Upper lobe of left lung (tissue), 4 donors: Measurements from ENCODE around the gene CCL3.
A peak's percentile ranks its signal among the peaks of the same experiment; 100 is the strongest.

Experiments
- CTCF ChIP-seq, 6 experiments: fragments of 450-650 bp in 4 of 6; fragments of 200-600 bp in 2 of 6; sonication (generic) in 2 of 6; IDR thresholded peaks; one replicate each; pipeline ENCODE4 v1.5.1; 2016 to 2019; ENCODE audit warnings: antibody characterized with exemption in 6 of 6
- EP300 ChIP-seq, 4 donors: sonication (generic); formaldehyde crosslinking; IDR thresholded peaks; one replicate each; pipeline ENCODE4 v1.5.1; 2017; ENCODE audit warnings: antibody characterized with exemption in 4 of 4, control low read depth in 2 of 4
- POLR2A ChIP-seq, 4 donors: fragments of 450-650 bp; IDR thresholded peaks; one replicate each; pipeline ENCODE4 v1.5.1; 2016 to 2017; ENCODE audit warnings: antibody characterized with exemption in 4 of 4, mild to moderate bottlenecking in 2 of 4
- POLR2AphosphoS5 ChIP-seq, 2 donors: sonication (generic); formaldehyde crosslinking; IDR thresholded peaks; one replicate each; pipeline ENCODE4 v1.5.1; 2017; ENCODE audit warnings: antibody characterized with exemption in 2 of 2

- no peak for TF ChIP-seq CTCF (IDR thresholded peaks at IDR 0.05)
- TF ChIP-seq POLR2A (IDR thresholded peaks at IDR 0.05) = peak in 1 of 4 donors; percentile 34
- no peak for TF ChIP-seq EP300 (IDR thresholded peaks at IDR 0.05)
- no peak for TF ChIP-seq POLR2AphosphoS5 (IDR thresholded peaks at IDR 0.05)
These were observed 4.2 kb downstream of the CCL3 start for GRCh38 chr17:36085765-36086164.
